HCT116 (cell line): Measurements from ENCODE around the gene MICOS13.

ENCODE experiments used
- ATF3 ChIP-seq: IDR thresholded peaks from 2 replicates; pipeline ENCODE4 v1.6.1; 2012
- CTCF ChIP-seq, 3 experiments: fragments of 200-600 bp in 1 of 3; sonication (generic) in 1 of 3; IDR thresholded peaks in 2 of 3; conservative IDR thresholded peaks in 1 of 3; 2 replicates each; pipeline ENCODE4 v1.5.1; 2012 to 2017; ENCODE audit warnings: low read depth in 2 of 3, low read length in 2 of 3, antibody characterized with exemption in 1 of 3, borderline replicate concordance in 1 of 3, control low read depth in 1 of 3, mild to moderate bottlenecking in 1 of 3, mixed read lengths in 1 of 3, mixed run types in 1 of 3, moderate library complexity in 1 of 3; ENCODE audit not compliant: insufficient read depth in 1 of 3
- EZH2 ChIP-seq: fragments of 200-600 bp; sonication (generic); IDR thresholded peaks from 2 replicates; pipeline ENCODE4 v1.6.1; 2017; ENCODE audit warnings: antibody characterized with exemption, mixed run types
- POLR2AphosphoS5 ChIP-seq: IDR thresholded peaks from 2 replicates; pipeline ENCODE4 v1.6.1; 2011; ENCODE audit warnings: mild to moderate bottlenecking, low read depth, low read length, moderate library complexity

GRCh38 chr19:5680084-5680436 lies 256 bp downstream of the MICOS13 start:
- TF ChIP-seq CTCF (IDR thresholded peaks at IDR 0.05 in 2 of 3, conservative IDR thresholded peaks at IDR 0.05 in 1 of 3; ENCODE audit: borderline replicate concordance in 1 of 3, insufficient read depth in 1 of 3, low read depth in 2 of 3, low read length in 2 of 3) (no peak), POLR2AphosphoS5 (no peak), ATF3 (no peak), EZH2 (no peak)
